ENCODE results near the gene ERMARD.

Gene ERMARD

DNA sequence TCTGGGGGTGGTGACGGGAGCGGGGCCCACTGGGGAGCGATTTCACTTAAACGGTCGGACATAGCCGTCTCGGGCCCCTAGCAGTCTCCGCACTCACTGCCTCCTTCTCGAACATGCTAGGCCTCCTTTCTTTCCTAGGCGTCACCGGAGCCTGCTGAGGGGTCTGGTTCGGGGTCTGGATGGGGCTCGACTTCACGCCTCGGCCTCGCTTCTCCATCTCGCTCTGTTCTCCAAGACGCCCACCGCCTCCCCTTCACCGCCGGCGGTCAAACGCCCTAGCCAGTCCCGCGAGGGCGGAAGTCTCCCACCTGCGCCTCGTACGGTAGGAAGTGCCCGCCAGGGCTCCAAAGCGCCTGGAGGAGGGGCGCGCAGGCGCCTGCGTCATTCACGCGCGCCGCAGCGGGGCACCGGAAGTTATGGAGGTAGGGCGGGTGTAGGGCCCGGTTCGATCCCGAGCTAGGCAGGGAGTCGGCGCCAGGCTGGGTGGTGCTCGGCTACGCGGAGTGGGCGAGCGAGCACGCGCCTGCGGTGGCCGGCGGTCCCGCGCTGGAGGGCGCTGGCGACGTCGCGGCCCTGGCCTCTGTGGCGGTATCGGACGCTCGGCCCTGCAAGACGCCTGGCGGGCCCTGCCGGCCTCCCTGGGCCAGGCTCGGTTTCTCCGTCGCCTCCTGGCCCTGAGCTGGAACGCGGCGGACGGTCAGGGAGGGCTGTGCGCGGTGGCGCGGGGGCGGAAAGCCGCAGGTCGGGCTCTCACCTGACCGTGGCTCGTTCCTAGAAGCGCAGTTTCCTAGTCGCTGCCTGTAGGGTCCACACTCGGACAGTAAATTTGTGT is at the start of gene ERMARD, which contains the start of gene DYNLT2:
ERMARD (plus strand) TSS at position 381 of the 832 bp plus-strand sequence; CDS start at position 417, 36 bp downstream.
DYNLT2 (minus strand) TSS at position 331 of the 832 bp plus-strand sequence; CDS start at position 217, 114 bp downstream.
- TF ChIP-seq, protein P1, sequence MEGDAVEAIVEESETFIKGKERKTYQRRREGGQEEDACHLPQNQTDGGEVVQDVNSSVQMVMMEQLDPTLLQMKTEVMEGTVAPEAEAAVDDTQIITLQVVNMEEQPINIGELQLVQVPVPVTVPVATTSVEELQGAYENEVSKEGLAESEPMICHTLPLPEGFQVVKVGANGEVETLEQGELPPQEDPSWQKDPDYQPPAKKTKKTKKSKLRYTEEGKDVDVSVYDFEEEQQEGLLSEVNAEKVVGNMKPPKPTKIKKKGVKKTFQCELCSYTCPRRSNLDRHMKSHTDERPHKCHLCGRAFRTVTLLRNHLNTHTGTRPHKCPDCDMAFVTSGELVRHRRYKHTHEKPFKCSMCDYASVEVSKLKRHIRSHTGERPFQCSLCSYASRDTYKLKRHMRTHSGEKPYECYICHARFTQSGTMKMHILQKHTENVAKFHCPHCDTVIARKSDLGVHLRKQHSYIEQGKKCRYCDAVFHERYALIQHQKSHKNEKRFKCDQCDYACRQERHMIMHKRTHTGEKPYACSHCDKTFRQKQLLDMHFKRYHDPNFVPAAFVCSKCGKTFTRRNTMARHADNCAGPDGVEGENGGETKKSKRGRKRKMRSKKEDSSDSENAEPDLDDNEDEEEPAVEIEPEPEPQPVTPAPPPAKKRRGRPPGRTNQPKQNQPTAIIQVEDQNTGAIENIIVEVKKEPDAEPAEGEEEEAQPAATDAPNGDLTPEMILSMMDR (IDR thresholded peaks at IDR 0.05; ENCODE audit: control extremely low read depth, extremely low read depth, low read depth, missing control alignments), result no peak
- ChIA-PET CTCF (interaction anchor here (1.3 to 1.8 kb wide), 4 partner anchors 10 to 38 kb away, joined by 3 to 7 read pairs (median 4); no protein-coding TSS in a partner anchor), POLR2A (no interaction called here)
- peak; percentile 95 for DNase-seq (ENCODE audit: extremely low spot score)

DNA sequence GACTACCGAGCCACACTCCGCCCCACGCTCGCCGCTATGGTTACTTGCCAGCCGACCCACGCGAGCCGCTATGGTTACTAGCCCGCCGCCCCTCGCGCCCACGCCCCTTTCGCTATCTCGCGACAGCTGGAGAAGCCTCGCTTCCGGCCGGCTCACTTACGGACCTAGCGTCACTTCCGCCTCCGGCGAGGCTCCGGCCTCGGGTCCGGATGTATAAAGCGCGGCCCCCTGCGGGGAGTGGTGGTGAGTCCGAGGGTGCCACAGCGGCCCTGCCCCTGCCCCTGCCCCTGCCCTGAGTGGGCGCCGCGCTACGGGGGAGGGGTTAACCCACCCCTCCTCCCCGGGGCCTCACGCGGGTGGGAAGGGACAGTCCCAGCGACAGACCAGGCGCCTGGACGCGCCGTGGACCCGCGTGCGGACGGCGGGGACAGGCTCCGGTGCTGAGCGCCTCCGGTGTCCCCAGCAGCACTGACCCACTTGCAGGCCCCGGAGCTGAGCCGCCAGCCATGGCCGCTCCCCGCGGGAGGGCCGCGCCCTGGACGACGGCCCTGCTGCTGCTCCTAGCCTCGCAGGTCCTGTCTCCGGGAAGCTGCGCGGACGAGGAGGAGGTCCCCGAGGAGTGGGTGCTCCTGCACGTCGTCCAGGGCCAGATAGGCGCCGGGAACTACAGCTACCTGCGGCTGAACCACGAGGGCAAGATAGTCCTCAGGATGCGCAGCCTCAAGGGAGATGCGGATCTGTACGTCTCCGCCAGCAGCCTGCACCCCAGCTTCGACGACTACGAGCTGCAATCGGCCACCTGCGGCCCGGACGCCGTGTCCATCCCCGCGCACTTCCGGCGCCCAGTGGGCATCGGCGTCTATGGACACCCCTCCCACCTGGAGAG is 49.2 kb upstream of the ERMARD start, which contains the start of the genes C6orf120 and WDR27:
C6orf120 (plus strand) TSS at position 173 of the 886 bp plus-strand sequence; CDS start at position 507, 334 bp downstream.
WDR27 (minus strand) TSS at position 76 of the 886 bp plus-strand sequence. CDS start 13,024 bp downstream, outside the sequence.
- CTCF ChIA-PET, result interaction anchor here (1.0 to 1.7 kb wide), 5 partner anchors 10 to 47 kb away, joined by 3 to 5 read pairs (median 4); no protein-coding TSS in a partner anchor
- TF ChIP-seq, protein P1 (IDR thresholded peaks at IDR 0.05; ENCODE audit: control extremely low read depth, extremely low read depth, low read depth, missing control alignments), result no peak
- DNase-seq (ENCODE audit: extremely low spot score), result peak; percentile 96
- POLR2A ChIA-PET, result interaction anchor here (1.0 to 1.9 kb wide), 4 partner anchors 8 to 24 kb away, joined by 3 to 5 read pairs (median 4); no protein-coding TSS in a partner anchor

DNA sequence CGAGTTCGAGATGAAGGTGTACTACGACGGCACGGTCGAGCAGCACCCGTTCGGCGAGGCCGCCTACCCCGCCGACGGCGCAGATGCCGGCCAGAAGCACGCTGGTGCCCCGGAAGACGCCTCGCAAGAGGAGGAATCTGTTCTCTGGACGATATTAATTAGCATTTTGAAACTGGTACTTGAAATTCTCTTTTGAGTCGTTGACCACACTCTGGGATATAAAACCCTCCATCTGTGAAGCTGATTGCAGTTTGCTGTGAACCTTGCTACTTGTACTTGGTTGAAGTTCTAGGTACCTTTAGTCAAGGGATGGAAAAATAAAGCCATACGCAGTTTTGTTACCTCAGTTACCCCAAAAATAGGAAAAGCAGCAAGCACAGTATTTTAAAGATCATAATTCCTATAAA is 48.6 kb upstream of the ERMARD start:
- POLR2A ChIA-PET, result interaction anchor here (1.9 kb wide), 1 partner anchor 19 kb away, joined by 5 read pairs; no protein-coding TSS in a partner anchor
- DNase-seq (ENCODE audit: extremely low spot score), result no peak
- TF ChIP-seq, protein P1 (IDR thresholded peaks at IDR 0.05; ENCODE audit: control extremely low read depth, extremely low read depth, low read depth, missing control alignments), result no peak
- CTCF ChIA-PET, result interaction anchor here (1.6 to 3.6 kb wide), 3 partner anchors 18 to 46 kb away, joined by 3 to 15 read pairs (median 4); no protein-coding TSS in a partner anchor

GRCh38 chr6:169707772-169708171 is 43.6 kb upstream of the ERMARD start:
- DNase-seq (ENCODE audit: extremely low spot score), result no peak
- ChIA-PET CTCF (no interaction called here), POLR2A (no interaction called here)
- TF ChIP-seq, protein P1 (IDR thresholded peaks at IDR 0.05; ENCODE audit: control extremely low read depth, extremely low read depth, low read depth, missing control alignments), result no peak

DNA sequence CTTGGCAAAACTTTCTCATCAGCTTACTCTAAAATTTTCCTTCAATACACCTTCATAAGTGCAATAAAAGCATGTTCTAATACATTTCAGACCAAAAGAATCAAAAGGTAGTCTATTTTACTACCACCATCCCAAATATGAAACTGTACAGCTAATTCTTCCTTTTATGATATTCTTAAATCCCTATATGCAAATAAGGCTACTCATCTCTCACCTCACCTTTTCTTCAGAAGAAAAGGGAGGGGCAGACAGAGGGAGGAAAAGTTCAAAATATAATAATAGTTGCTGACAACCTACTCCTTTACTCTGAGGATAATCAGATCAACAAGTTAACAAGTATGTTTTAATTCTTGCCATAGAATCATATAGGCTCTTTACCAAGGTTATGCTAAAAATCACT is 42.1 kb upstream of the ERMARD start:
- TF ChIP-seq, protein P1 (IDR thresholded peaks at IDR 0.05; ENCODE audit: control extremely low read depth, extremely low read depth, low read depth, missing control alignments), result no peak
- CTCF ChIA-PET, result interaction anchor here (1.2 to 1.6 kb wide), 5 partner anchors 8 to 122 kb away, joined by 3 to 9 read pairs (median 5); no protein-coding TSS in a partner anchor
- POLR2A ChIA-PET, result interaction anchor here (1.6 kb wide), 1 partner anchor 8 kb away, joined by 4 read pairs; the partner anchor contains the start of genes C6orf120 and WDR27
- DNase-seq (ENCODE audit: extremely low spot score), result no peak

All from GM10248 (cell line).